HG02798 (cell line): ENCODE data around the gene XIRP1.

Source experiments
- ATAC-seq: cut with Tn5 transposase; IDR thresholded peaks from one replicate; pipeline ENCODE4 v1.9.1; 2021; ENCODE audit warnings: mild to moderate bottlenecking; ENCODE audit not compliant: unreplicated experiment, poor library complexity

Gene XIRP1

GRCh38 chr3:39170461-39170860 lies 21.9 kb downstream of the XIRP1 start:
- no peak for ATAC-seq

DNA sequence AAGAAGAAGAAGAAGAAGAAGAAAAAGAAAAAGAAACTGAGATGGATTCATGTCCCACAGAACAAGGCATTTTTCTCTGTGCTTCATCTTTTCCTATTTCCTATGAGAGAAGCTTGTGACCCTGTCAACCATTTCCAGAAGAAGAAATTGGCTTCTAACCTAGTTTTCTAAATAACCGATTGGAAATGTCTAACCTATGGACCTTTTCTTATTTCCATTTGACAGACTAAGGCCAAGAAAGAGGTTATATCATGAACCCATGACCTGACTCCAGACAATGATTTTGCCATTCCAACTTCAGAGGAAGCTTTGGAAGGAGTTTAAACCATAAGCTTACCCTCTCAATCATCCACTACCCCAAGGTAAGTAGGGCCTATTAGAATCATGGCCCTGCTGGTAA lies 22.7 kb downstream of the XIRP1 start:
- no peak for ATAC-seq

DNA sequence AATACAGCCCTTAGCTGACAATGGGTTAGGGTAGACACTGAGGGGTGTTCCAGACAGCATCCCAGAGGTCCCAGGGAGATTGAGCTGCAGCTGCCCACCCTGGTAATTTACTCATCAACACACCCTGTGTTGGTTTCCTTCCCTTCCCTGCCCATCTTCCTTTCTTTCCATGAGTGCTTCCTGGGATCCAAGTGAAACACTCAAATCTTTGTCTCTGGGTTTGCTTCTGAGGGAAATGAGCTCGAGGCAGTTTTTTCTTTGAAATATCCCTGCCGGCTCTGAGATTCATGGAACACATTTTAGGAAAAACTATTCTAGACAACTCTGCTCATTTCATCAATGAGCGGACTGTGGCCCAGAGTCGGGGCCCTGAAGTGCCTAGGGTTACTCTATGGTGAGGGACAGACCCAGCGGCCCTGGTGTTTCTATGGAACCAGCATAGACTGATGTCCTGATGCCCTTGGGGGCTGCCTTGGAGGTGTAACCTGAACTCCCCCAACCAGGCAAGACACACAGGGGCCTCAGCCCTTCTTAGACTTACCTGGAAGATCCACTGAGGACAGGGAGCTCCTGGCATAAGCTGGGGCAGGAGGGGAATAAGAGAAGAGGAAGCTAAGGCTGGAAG lies 24.1 kb downstream of the XIRP1 start:
- ATAC-seq: no peak

- ATAC-seq: no peak
These were observed 25.4 kb downstream of the XIRP1 start for GRCh38 chr3:39166932-39167532.

GRCh38 chr3:39166134-39166710 lies 26.2 kb downstream of the XIRP1 start:
- ATAC-seq: no peak

GRCh38 chr3:39165518-39165917 lies 26.9 kb downstream of the XIRP1 start:
- no peak for ATAC-seq

GRCh38 chr3:39164414-39164813 lies 28.0 kb downstream of the XIRP1 start:
- no peak for ATAC-seq

DNA sequence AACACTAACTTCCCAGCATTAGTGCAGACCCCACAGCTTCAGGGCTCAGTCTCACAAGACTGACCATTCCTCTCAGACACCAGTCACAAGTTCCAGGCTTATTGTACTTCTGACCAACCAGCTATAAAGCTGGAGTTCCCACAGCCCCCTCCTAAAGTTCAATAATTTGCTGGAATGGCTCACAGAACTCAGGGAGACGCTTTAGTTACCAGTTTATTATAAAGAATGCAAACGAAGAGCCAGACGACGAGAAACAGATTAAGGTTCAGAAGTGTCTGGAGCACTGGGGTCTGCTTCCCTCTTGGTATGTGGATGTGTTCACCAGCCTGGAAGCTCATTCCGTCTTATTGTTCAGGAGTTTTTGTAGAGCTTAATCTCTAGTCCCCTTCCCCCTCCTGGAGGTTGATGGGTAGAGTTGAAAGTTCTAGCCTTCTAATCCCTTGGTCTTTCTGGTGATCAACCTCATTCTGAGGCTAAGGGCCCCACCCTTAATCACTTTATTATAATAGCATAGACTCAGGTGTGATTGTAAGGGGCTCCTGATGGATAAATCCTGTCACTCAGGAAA lies 34.2 kb downstream of the XIRP1 start:
- no peak for ATAC-seq

- ATAC-seq: no peak
These were observed 35.0 kb downstream of the XIRP1 start for GRCh38 chr3:39157359-39157758.

DNA sequence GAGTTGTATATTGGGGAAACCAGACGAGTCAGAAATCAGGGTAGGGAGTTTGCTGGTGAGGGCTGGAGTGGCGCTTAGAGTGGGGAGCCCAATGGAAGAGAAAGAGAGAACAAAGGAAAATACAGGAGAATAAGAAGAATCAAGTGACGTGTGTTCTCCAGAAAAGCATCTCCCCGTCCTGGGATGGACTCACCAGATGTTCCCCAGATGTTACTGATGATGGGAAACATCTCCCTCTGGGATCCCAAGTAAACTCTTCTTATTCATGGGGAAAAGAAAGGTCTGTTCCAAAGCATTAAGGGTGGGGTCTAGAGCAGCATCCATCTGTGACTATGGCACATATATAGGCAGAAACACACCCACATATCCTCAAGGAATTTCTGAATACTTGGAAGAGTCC lies 36.0 kb downstream of the XIRP1 start:
- no peak for ATAC-seq

DNA sequence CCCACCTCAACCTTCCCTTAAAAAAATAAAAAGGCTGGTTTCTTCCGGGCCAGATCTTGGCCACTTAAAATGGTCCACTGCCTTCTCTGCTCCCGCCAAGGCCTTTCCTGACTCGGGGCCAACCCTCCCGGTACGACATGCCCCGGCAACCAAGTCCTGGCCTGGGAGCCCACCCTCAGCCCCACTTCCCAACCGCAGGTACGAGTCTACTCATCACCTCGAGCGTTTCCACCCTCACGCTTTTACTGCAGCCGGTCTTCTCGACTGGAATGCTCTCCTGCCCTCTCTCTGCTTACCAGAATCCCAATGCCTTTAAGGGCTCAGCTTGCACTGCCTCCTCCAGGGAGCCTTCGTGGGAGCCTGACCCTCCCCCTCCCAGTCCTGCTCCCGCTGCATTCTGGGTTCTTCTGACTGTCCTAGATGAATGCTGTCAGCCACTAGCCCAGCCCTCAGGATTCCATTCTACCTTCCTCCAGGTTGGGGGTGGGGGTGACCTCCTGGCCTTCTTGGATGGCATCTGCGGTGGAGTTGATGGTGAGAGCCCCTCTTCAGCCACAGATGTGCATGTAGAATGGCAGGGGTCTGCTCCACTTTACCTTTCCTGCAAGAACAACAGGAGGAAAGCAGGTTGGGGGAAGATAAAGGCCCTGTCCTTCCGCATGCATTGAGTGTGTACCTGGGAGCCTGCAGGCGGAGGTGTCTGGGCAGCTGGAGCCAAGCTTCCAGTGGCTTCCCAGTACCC lies 37.9 kb downstream of the XIRP1 start:
- no peak for ATAC-seq

GRCh38 chr3:39153977-39154279 lies 38.5 kb downstream of the XIRP1 start:
- ATAC-seq: no peak

DNA sequence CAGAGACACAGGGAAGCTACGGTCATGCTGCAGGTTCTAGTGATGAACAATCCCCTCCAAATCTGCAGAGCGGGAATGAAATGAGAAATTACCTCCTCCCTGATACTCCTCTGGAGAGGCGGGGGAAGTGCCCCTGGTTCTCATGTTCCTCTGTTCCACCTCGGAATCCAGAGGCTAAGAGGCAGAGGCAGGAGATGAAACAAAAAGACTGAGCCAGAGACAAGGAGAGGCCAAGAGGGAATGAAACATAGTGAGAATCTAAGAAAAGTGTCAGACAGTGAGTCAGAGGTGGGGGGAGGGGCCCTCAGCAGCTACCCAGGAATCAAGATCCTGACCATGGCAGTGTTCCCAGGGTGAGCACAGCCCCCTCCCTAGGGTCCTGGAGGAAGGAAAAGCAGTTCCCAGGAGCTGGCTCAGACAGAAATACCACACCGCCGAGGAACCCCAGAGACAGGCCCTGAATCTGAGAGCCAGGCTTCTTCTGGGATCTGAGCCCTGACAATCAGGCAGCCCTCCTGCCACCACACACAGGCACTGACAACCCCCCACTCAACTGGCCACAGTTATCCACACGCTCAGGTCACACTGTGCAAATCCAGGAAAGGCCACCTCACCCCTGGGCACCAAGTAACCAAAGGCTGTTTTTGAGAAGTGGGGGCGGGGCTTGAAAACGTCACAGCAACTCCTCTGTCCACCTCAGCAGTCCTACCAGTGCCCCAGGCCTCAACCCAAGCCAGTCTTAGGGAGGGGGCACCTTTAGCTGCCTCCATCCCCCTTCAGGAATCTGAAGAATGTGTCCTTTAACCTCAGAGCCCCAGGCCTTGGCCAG lies 41.4 kb downstream of the XIRP1 start:
- no peak for ATAC-seq

- ATAC-seq: no peak
These were observed 42.1 kb downstream of the XIRP1 start for GRCh38 chr3:39150148-39150802.

DNA sequence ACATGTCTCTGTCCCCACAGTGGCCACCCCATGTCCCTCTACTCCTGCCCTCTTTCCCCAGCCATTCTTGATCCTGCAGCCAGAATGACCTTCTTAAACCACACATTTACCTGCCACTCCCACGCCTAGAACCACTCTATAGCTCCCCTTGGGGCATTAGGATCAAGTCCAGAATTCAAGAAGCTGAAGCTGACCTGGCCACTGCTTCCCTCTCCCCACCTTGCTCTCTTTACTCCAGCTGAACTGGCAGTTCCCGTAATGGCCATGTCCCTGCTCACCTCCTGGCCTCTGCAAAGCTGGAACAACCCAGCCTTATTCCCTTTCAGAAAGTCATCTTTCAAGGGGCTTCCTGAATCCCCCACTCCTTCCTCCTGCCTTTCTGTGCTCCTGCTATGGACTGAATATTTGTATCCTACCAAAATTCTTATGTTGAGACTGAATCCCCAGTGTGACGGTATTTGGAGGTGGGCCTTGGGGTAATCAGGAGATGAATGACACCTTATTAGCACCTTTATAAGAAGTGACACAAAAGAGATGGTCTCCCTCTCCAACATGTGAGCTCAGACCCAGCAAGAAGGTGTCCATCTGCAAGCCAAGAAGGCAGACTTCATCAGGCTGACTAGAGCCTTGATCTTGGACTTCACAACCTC lies 42.8 kb downstream of the XIRP1 start:
- ATAC-seq: no peak

- ATAC-seq: peak; percentile 11
These were observed 43.3 kb downstream of the XIRP1 start for GRCh38 chr3:39149059-39149455.

GRCh38 chr3:39148435-39149058 lies 43.8 kb downstream of the XIRP1 start:
- ATAC-seq: no peak

- peak; percentile 23 for ATAC-seq
These were observed 44.5 kb downstream of the XIRP1 start for GRCh38 chr3:39147711-39148434.
